GM19468 (cell line): Measurements from ENCODE around the gene C1QTNF1.

Experiments
- ATAC-seq: cut with Tn5 transposase; IDR thresholded peaks from one replicate; pipeline ENCODE4 v1.9.1; 2021; ENCODE audit warnings: mild to moderate bottlenecking, moderate library complexity, moderate number of reproducible peaks; ENCODE audit not compliant: unreplicated experiment; ENCODE audit errors: extremely low read depth

The C1QTNF1 gene, protein sequence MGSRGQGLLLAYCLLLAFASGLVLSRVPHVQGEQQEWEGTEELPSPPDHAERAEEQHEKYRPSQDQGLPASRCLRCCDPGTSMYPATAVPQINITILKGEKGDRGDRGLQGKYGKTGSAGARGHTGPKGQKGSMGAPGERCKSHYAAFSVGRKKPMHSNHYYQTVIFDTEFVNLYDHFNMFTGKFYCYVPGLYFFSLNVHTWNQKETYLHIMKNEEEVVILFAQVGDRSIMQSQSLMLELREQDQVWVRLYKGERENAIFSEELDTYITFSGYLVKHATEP

DNA sequence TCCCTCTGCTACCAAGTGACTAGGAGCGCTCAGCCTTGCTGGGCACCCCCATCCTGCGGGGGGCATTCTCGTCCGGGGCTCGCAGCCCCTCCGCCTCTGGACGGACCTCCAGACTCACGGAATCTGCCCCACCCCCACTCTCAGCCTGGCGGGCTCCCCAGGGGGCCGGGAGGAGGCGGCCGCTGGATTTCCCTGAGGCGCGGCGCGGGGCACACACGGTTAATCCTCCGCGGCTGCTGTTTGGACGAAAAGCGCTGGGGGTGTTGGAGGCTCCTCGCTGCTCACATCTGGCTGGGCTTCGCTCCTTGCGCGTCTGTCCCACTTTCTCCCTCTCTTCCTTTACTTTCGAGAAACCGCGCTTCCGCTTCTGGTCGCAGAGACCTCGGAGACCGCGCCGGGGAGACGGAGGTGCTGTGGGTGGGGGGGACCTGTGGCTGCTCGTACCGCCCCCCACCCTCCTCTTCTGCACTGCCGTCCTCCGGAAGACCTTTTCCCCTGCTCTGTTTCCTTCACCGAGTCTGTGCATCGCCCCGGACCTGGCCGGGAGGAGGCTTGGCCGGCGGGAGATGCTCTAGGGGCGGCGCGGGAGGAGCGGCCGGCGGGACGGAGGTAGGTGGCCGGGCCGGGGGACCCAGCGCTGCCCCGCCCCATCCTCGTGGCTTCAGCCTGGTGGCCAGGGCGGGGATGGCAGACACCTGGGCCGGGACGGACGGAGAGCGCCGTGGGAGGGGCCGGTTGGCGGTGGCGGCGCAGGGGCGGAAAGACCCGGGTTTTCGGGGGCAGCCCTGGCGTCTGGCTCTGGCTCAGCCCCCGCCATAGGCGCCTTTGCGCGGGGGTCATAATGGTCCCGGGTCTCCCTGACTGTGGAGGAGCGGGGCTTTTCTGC is at the start of gene C1QTNF1:
Gene C1QTNF1 (plus strand): TSS at position 284 of the 886 bp plus-strand sequence. CDS start 19,800 bp downstream, outside the sequence.
- ATAC-seq: no peak

GRCh38 chr17:78974635-78975591 is 49.1 kb upstream of the C1QTNF1 start:
- ATAC-seq: no peak

DNA sequence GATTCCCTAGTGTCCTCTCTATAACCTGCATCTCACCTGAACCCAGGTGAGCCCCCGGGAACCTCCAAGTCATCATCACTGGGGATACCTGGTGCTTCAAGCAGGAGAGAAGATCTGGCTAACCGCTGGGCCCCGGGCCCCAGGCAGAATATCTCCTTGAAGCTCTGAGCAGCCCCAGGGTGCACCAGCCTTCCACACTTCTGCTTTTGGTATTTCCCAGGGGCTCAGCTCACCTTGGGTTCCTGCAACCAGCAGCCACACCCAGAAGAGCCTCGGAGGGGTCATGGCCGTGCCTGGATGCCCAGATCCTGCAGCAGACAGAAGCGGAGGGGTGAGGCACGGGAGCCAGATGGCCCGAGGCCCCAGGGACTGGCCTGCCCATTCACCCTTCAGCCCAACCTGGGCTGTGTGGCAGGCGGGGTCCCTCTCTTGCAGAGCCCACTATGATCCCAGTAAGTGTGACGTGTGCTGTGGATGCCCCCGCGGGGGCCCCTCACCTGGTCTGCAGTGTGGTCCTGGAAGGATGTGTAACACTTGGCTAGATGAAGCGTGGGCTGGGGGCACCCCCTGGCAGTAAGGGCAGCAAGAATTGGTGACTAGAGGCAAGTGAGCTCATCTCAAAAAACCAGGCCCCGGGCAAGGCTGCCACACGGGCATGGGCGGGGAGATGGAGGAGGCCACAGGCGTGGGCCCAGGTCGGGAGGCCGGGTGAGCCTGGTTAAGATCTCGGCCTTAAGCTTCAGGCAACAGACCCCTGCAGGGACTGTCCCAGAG is 46.9 kb upstream of the C1QTNF1 start:
- ATAC-seq: no peak

- no peak for ATAC-seq
Measured at GRCh38 chr17:78977681-78977943, 46.4 kb upstream of the C1QTNF1 start.

DNA sequence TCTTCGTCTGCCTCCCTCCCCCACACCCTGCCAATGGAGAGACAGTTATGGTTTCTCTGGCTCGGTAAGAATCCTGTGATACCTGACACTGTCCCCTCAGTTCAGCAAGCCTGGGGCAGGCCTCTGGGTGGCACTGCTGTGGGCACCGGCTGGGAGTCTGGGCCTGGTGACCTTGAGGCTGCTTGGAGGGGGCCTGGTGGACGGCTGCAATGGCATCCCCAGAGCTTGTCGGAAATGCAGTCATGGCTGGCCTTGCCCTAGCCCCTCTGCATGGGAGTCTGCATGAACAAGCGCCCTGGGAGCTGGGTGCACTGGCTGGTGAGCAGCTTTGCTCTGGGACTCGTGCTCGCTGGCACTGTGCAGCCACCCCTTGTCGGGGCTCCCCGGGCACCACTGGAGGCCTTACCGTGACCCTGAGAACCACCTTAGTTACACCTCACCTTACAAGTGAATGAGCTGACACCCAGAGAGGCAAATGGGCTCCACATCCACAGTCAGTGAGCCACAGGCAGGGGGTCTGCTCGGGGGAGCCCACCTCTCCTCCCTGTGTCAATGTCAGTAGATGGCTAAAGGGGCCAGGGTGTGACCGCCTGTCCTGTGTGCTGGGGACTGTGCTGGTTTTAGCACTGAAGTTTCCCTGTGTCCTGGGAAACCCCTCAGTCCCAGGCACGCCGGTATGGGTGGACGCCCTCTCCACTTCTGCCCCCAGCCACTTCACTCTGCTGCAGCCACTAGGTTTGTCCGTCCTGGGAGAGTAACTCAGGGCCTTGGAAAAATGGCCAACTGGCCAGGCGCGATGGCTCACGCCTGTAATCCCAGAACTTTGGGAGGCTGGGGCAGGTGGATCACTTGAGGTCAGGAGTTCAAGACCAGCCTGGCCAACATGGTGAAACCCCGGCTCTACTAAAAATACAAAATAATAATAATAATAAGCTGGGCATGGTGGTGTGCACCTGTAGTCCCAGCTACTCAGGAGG is 45.7 kb upstream of the C1QTNF1 start:
- no peak for ATAC-seq

GRCh38 chr17:78979780-78980623 is 44.0 kb upstream of the C1QTNF1 start, which contains the start of gene LGALS3BP:
TSS of gene LGALS3BP (minus strand) at chr17:78979923. CDS start at chr17:78977191, 2,732 bp downstream.
- ATAC-seq: no peak

GRCh38 chr17:78980624-78980972 is 43.4 kb upstream of the C1QTNF1 start:
- no peak for ATAC-seq

GRCh38 chr17:78981010-78981888 is 42.7 kb upstream of the C1QTNF1 start:
- no peak for ATAC-seq

DNA sequence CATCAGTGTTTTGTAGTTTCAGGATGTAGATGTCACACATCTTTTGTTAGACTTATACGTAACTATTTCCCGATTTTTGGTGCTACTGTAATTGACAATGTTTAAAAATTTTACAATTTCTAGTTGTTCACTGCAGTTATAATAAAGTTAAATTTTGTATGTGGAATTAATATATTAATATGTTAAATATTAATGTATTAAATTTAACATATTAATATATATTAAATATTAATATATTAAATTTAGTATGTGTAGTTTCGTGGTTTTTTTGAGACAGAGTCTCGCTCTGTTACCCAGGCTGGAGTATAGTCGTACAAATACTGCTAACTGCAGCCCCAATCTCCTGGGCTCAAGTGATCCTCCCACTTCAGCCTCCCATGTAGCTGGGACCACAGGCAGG is 38.6 kb upstream of the C1QTNF1 start:
- no peak for ATAC-seq

GRCh38 chr17:78986048-78986648 is 37.8 kb upstream of the C1QTNF1 start:
- no peak for ATAC-seq

GRCh38 chr17:78986649-78987328 is 37.2 kb upstream of the C1QTNF1 start:
- ATAC-seq: no peak

- ATAC-seq: no peak
Measured at GRCh38 chr17:78988152-78988551, 35.8 kb upstream of the C1QTNF1 start.

- ATAC-seq: no peak
Measured at GRCh38 chr17:78990349-78991016, 33.5 kb upstream of the C1QTNF1 start.

DNA sequence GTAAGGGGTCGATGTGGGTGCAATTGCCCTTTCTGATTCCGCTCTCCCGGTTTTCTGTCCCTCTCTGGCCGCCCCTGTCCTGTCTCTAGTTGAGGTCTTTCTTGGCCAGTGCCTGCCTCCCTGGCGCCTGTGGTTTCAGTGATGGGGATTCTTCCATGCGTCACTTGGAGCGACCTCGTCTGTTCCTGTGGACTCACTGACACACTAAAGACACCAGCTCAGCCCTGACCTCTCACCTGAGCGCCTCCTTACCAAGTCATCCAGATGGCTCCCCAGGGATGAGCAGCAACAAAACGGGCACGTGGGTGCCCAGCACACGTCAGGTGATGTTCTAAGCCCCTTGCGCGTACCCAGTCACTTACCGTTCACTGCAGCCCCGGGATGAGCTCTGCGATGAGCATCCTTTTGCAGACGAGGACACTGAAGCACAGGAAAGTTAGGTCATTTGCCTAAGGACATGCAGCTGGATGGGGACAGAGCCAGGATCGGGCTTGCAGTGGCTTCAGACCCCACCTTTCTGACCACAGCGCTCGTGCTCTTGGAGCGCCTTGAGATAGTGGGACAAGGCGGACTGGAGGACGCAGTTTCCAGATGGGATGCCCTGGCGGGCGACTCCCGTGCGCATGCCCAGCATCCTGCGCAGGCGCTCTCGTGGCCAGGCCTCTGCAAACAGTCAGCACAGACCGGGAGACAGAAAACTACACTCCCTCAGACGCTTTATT is 32.8 kb upstream of the C1QTNF1 start:
- ATAC-seq: no peak
